Parathyroid adenoma (tissue), 2 donors: ENCODE measurements around the gene MTTP.

Source experiments
- H2AFZ ChIP-seq: fragments of 300-600 bp; sonication (generic); one replicate; pipeline ENCODE4 v1.7.0; 2017; ENCODE audit warnings: antibody characterized with exemption, mild to moderate bottlenecking
- H3K27ac ChIP-seq: fragments of 300-600 bp; sonication (generic); one replicate; pipeline ENCODE4 v1.7.0; 2017
- H3K27me3 ChIP-seq: fragments of 300-600 bp; sonication (generic); one replicate; pipeline ENCODE4 v1.7.0; 2017; ENCODE audit warnings: low read length; ENCODE audit not compliant: control insufficient read depth, insufficient read depth
- H3K36me3 ChIP-seq: fragments of 300-600 bp; sonication (generic); one replicate; pipeline ENCODE4 v1.7.0; 2017; ENCODE audit warnings: low read length; ENCODE audit not compliant: control insufficient read depth, insufficient read depth
- H3K4me1 ChIP-seq: fragments of 300-600 bp; sonication (generic); one replicate; pipeline ENCODE4 v1.7.0; 2017; ENCODE audit warnings: control low read depth
- H3K4me2 ChIP-seq: fragments of 300-600 bp; sonication (generic); one replicate; pipeline ENCODE4 v1.7.0; 2017; ENCODE audit warnings: low read length
- H3K4me3 ChIP-seq: fragments of 300-600 bp; sonication (generic); one replicate; pipeline ENCODE4 v1.7.0; 2017; ENCODE audit warnings: low read depth, low read length
- H3K79me2 ChIP-seq: fragments of 300-600 bp; sonication (generic); one replicate; pipeline ENCODE4 v1.7.0; 2017; ENCODE audit warnings: control low read depth
- H3K9ac ChIP-seq: fragments of 300-600 bp; sonication (generic); one replicate; pipeline ENCODE4 v1.7.0; 2017; ENCODE audit warnings: mild to moderate bottlenecking
- H3K9me3 ChIP-seq: fragments of 300-600 bp; sonication (generic); one replicate; pipeline ENCODE4 v1.7.0; 2017; ENCODE audit warnings: low read length; ENCODE audit not compliant: control insufficient read depth
- CTCF ChIP-seq: fragments of 300-600 bp; sonication (generic); IDR thresholded peaks from one replicate; pipeline ENCODE4 v1.7.0; 2017; ENCODE audit warnings: antibody characterized with exemption, mild to moderate bottlenecking
- donor health status: primary hyperparathyroidism.

The MTTP gene

GRCh38 chr4:99651811-99652485, 77.3 kb downstream of the MTTP start:
- Histone ChIP-seq H3K9me3 (no peaks in the 10 kb centered on the region), H3K27me3 (no peaks in the 10 kb centered on the region), H3K4me2 (no peak overlapping the region), H3K9ac (no peak overlapping the region), H3K4me3 (no peak overlapping the region), H3K27ac (no peak overlapping the region), H3K4me1 (no peaks in the 10 kb centered on the region), H2AFZ (no peak overlapping the region), H3K79me2 (no peaks in the 10 kb centered on the region), H3K36me3 (no peaks in the 10 kb centered on the region)
- TF ChIP-seq CTCF, result no peak

GRCh38 chr4:99652596-99653436, 78.2 kb downstream of the MTTP start:
- H3K9ac ChIP-seq, result no peak overlapping the region
- no peaks in the 10 kb centered on the region for H3K79me2 ChIP-seq
- no peaks in the 10 kb centered on the region for H3K4me1 ChIP-seq
- H3K9me3 ChIP-seq, result no peaks in the 10 kb centered on the region
- no peak overlapping the region for H3K4me3 ChIP-seq
- H3K27me3 ChIP-seq, result no peaks in the 10 kb centered on the region
- no peaks in the 10 kb centered on the region for H3K36me3 ChIP-seq
- no peak for TF ChIP-seq CTCF
- H3K4me2 ChIP-seq, result no peak overlapping the region
- no peak overlapping the region for H2AFZ ChIP-seq
- H3K27ac ChIP-seq, result no peak overlapping the region

GRCh38 chr4:99653916-99654315, 79.3 kb downstream of the MTTP start:
- H3K4me2 ChIP-seq, result no peak overlapping the region
- H3K79me2 ChIP-seq, result no peaks in the 10 kb centered on the region
- TF ChIP-seq CTCF, result no peak
- no peak overlapping the region for H3K27ac ChIP-seq
- no peaks in the 10 kb centered on the region for H3K27me3 ChIP-seq
- H2AFZ ChIP-seq, result no peak overlapping the region
- H3K9ac ChIP-seq, result no peak overlapping the region
- H3K4me3 ChIP-seq, result no peak overlapping the region
- H3K9me3 ChIP-seq, result no peaks in the 10 kb centered on the region
- H3K36me3 ChIP-seq, result no peaks in the 10 kb centered on the region
- no peaks in the 10 kb centered on the region for H3K4me1 ChIP-seq

- Histone ChIP-seq H3K36me3 (no peaks in the 10 kb centered on the region), H3K79me2 (no peaks in the 10 kb centered on the region), H3K27ac (no peak overlapping the region), H3K9ac (no peak overlapping the region), H3K27me3 (no peaks in the 10 kb centered on the region), H3K4me3 (no peak overlapping the region), H3K4me1 (no peaks in the 10 kb centered on the region), H2AFZ (no peak overlapping the region), H3K4me2 (no peak overlapping the region), H3K9me3 (no peaks in the 10 kb centered on the region)
- TF ChIP-seq CTCF, result no peak
These were observed 79.7 kb downstream of the MTTP start for GRCh38 chr4:99654361-99654761.
